ENCODE results near the gene INHBB. TPM values are rescaled to one million over a fixed set of nuclear protein-coding genes. Genes with fewer than 3 reads are reported as not detected.

The INHBB gene
- polyA plus RNA-seq, 3 donors = 0.08 TPM; not detected in 2

GRCh38 chr2:120357768-120358167, 11.8 kb downstream of the INHBB start:
- no peak for DNase-seq
- Mint-ChIP-seq H3K27ac (no peak overlapping the region), H3K4me3 (no peak overlapping the region), H3K36me3 (no peaks in the 10 kb centered on the region), H3K4me1 (no peaks in the 10 kb centered on the region), H3K27me3 (ENCODE audit: low read depth in 3 of 3) (peaks cover 1 to 15% (median 10%) of the 10 kb centered on the region in 3 donors), H3K9me3 (no peaks in the 10 kb centered on the region)
- Histone ChIP-seq H3K36me3 (replicated peaks in 1 of 2; ENCODE audit: control insufficient read depth in 1 of 2, insufficient read depth in 2 of 2, low read length in 2 of 2) (no peaks in the 10 kb centered on the region), H3K27ac (ENCODE audit: low read depth in 1 of 2, low read length in 2 of 2) (no peak overlapping the region), H3K9me3 (replicated peaks in 1 of 2; ENCODE audit: control insufficient read depth in 1 of 2, insufficient read depth in 1 of 2, low read length in 2 of 2) (no peaks in the 10 kb centered on the region), H2AFZ (ENCODE audit: insufficient read depth, low read depth, low read length, poor library complexity, severe bottlenecking) (no peak overlapping the region), H3K9ac (ENCODE audit: insufficient read depth, low read length, poor library complexity, severe bottlenecking) (no peak overlapping the region), H3K79me2 (ENCODE audit: insufficient read depth, low read length) (no peaks in the 10 kb centered on the region), H3K4me3 (replicated peaks in 1 of 3; ENCODE audit: low read depth in 2 of 3, low read length in 3 of 3) (no peak overlapping the region), H4K20me1 (ENCODE audit: insufficient read depth, low read length) (no peaks in the 10 kb centered on the region), H3K4me2 (replicated peaks; ENCODE audit: extremely low read depth, low read length, poor library complexity, severe bottlenecking) (no peak overlapping the region), H3K27me3 (ENCODE audit: control insufficient read depth in 2 of 2, insufficient read depth in 2 of 2, low read length in 2 of 2) (no peaks in the 10 kb centered on the region), H3K4me1 (ENCODE audit: control insufficient read depth in 1 of 2, insufficient read depth in 2 of 2, low read length in 2 of 2) (no peaks in the 10 kb centered on the region)
- WGBS (ENCODE audit: insufficient coverage) = 86% methylated on average over 6 of the region's 6 CpGs
- intact Hi-C loops (cut with micrococcal nuclease) = no loop called here
- TF ChIP-seq CTCF (IDR thresholded peaks at IDR 0.05) = no peak

GRCh38 chr2:120358734-120359465, 13.0 kb downstream of the INHBB start:
- no peak for DNase-seq
- no peaks in the 10 kb centered on the region for H3K9me3 Mint-ChIP-seq
- no peaks in the 10 kb centered on the region for H3K79me2 ChIP-seq (ENCODE audit: insufficient read depth, low read length)
- no peaks in the 10 kb centered on the region for H3K36me3 ChIP-seq (replicated peaks in 1 of 2; ENCODE audit: control insufficient read depth in 1 of 2, insufficient read depth in 2 of 2, low read length in 2 of 2)
- H3K27ac ChIP-seq (ENCODE audit: low read depth in 1 of 2, low read length in 2 of 2) = no peak overlapping the region
- peaks cover 2 to 13% (median 9%) of the 10 kb centered on the region in 3 donors for H3K27me3 Mint-ChIP-seq (ENCODE audit: low read depth in 3 of 3)
- H4K20me1 ChIP-seq (ENCODE audit: insufficient read depth, low read length) = no peaks in the 10 kb centered on the region
- no peak overlapping the region for H3K4me2 ChIP-seq (replicated peaks; ENCODE audit: extremely low read depth, low read length, poor library complexity, severe bottlenecking)
- no peaks in the 10 kb centered on the region for H3K36me3 Mint-ChIP-seq
- WGBS (ENCODE audit: insufficient coverage) = 94% methylated on average over 28 of the region's 28 CpGs
- no peak overlapping the region for H3K9ac ChIP-seq (ENCODE audit: insufficient read depth, low read length, poor library complexity, severe bottlenecking)
- H3K27ac Mint-ChIP-seq = no peak overlapping the region
- no peaks in the 10 kb centered on the region for H3K4me1 ChIP-seq (ENCODE audit: control insufficient read depth in 1 of 2, insufficient read depth in 2 of 2, low read length in 2 of 2)
- no peaks in the 10 kb centered on the region for H3K27me3 ChIP-seq (ENCODE audit: control insufficient read depth in 2 of 2, insufficient read depth in 2 of 2, low read length in 2 of 2)
- H3K4me3 Mint-ChIP-seq = no peak overlapping the region
- no peak overlapping the region for H2AFZ ChIP-seq (ENCODE audit: insufficient read depth, low read depth, low read length, poor library complexity, severe bottlenecking)
- no peak for TF ChIP-seq CTCF (IDR thresholded peaks at IDR 0.05)
- intact Hi-C loops (cut with micrococcal nuclease) = no loop called here
- no peaks in the 10 kb centered on the region for H3K9me3 ChIP-seq (replicated peaks in 1 of 2; ENCODE audit: control insufficient read depth in 1 of 2, insufficient read depth in 1 of 2, low read length in 2 of 2)
- H3K4me1 Mint-ChIP-seq = no peaks in the 10 kb centered on the region
- H3K4me3 ChIP-seq (replicated peaks in 1 of 3; ENCODE audit: low read depth in 2 of 3, low read length in 3 of 3) = no peak overlapping the region

Data from CD14-positive monocyte (primary cell).